ENCODE data around the gene ZBTB46.

The ZBTB46 gene

GRCh38 chr20:63750807-63751470 is 80.1 kb downstream of the ZBTB46 start:
- no peaks in the 10 kb centered on the region for H3K36me3 ChIP-seq (ENCODE audit: insufficient read depth, low read length)
- H3K27ac ChIP-seq (ENCODE audit: low read depth, low read length), result no peak overlapping the region
- H3K27me3 ChIP-seq (ENCODE audit: control insufficient read depth in 1 of 2, insufficient read depth in 2 of 2, low read length in 2 of 2), result no peaks in the 10 kb centered on the region
- H3K9ac ChIP-seq (ENCODE audit: low read length), result no peak overlapping the region
- no peaks in the 10 kb centered on the region for H3K4me1 ChIP-seq (ENCODE audit: insufficient read depth, low read length)
- no peaks in the 10 kb centered on the region for H3K9me3 ChIP-seq (ENCODE audit: low read length)
- no peak overlapping the region for H3K4me3 ChIP-seq (ENCODE audit: low read depth in 1 of 2, low read length in 2 of 2)

- H3K27ac ChIP-seq (ENCODE audit: low read depth, low read length), result no peak overlapping the region
- H3K36me3 ChIP-seq (ENCODE audit: insufficient read depth, low read length), result no peaks in the 10 kb centered on the region
- no peaks in the 10 kb centered on the region for H3K27me3 ChIP-seq (ENCODE audit: control insufficient read depth in 1 of 2, insufficient read depth in 2 of 2, low read length in 2 of 2)
- no peaks in the 10 kb centered on the region for H3K4me1 ChIP-seq (ENCODE audit: insufficient read depth, low read length)
- H3K9ac ChIP-seq (ENCODE audit: low read length), result no peak overlapping the region
- H3K4me3 ChIP-seq (ENCODE audit: low read depth in 1 of 2, low read length in 2 of 2), result no peak overlapping the region
- no peaks in the 10 kb centered on the region for H3K9me3 ChIP-seq (ENCODE audit: low read length)
These were observed 81.2 kb downstream of the ZBTB46 start for GRCh38 chr20:63749597-63750508.

- no peaks in the 10 kb centered on the region for H3K27me3 ChIP-seq (ENCODE audit: control insufficient read depth in 1 of 2, insufficient read depth in 2 of 2, low read length in 2 of 2)
These were observed 82.2 kb downstream of the ZBTB46 start for GRCh38 chr20:63748934-63749270.

GRCh38 chr20:63748070-63748933 is 82.8 kb downstream of the ZBTB46 start:
- no peaks in the 10 kb centered on the region for H3K27me3 ChIP-seq (ENCODE audit: control insufficient read depth in 1 of 2, insufficient read depth in 2 of 2, low read length in 2 of 2)
- H3K9ac ChIP-seq (ENCODE audit: low read length), result no peak overlapping the region
- no peaks in the 10 kb centered on the region for H3K4me1 ChIP-seq (ENCODE audit: insufficient read depth, low read length)
- H3K9me3 ChIP-seq (ENCODE audit: low read length), result no peaks in the 10 kb centered on the region
- no peak overlapping the region for H3K4me3 ChIP-seq (ENCODE audit: low read depth in 1 of 2, low read length in 2 of 2)
- no peaks in the 10 kb centered on the region for H3K36me3 ChIP-seq (ENCODE audit: insufficient read depth, low read length)
- H3K27ac ChIP-seq (ENCODE audit: low read depth, low read length), result no peak overlapping the region

More at GRCh38 chr20:63748934-63749270, 82.2 kb downstream of the ZBTB46 start:
- no peaks in the 10 kb centered on the region for H3K4me1 ChIP-seq (ENCODE audit: insufficient read depth, low read length)
- no peaks in the 10 kb centered on the region for H3K36me3 ChIP-seq (ENCODE audit: insufficient read depth, low read length)
- no peaks in the 10 kb centered on the region for H3K9me3 ChIP-seq (ENCODE audit: low read length)
- H3K4me3 ChIP-seq (ENCODE audit: low read depth in 1 of 2, low read length in 2 of 2), result no peak overlapping the region
- no peak overlapping the region for H3K27ac ChIP-seq (ENCODE audit: low read depth, low read length)
- no peak overlapping the region for H3K9ac ChIP-seq (ENCODE audit: low read length)

- Histone ChIP-seq H3K4me1 (ENCODE audit: insufficient read depth, low read length) (no peaks in the 10 kb centered on the region), H3K27ac (ENCODE audit: low read depth, low read length) (no peak overlapping the region), H3K27me3 (ENCODE audit: control insufficient read depth in 1 of 2, insufficient read depth in 2 of 2, low read length in 2 of 2) (no peaks in the 10 kb centered on the region), H3K9me3 (ENCODE audit: low read length) (no peaks in the 10 kb centered on the region), H3K9ac (ENCODE audit: low read length) (no peak overlapping the region), H3K36me3 (ENCODE audit: insufficient read depth, low read length) (no peaks in the 10 kb centered on the region), H3K4me3 (ENCODE audit: low read depth in 1 of 2, low read length in 2 of 2) (no peak overlapping the region)
These were observed 83.4 kb downstream of the ZBTB46 start for GRCh38 chr20:63747622-63748069.

- Histone ChIP-seq H3K4me3 (ENCODE audit: low read depth in 1 of 2, low read length in 2 of 2) (no peak overlapping the region), H3K9me3 (ENCODE audit: low read length) (no peaks in the 10 kb centered on the region), H3K9ac (ENCODE audit: low read length) (no peak overlapping the region), H3K27me3 (ENCODE audit: control insufficient read depth in 1 of 2, insufficient read depth in 2 of 2, low read length in 2 of 2) (no peaks in the 10 kb centered on the region), H3K27ac (ENCODE audit: low read depth, low read length) (no peak overlapping the region), H3K36me3 (ENCODE audit: insufficient read depth, low read length) (no peaks in the 10 kb centered on the region), H3K4me1 (ENCODE audit: insufficient read depth, low read length) (peaks cover under 1% of the 10 kb centered on the region)
These were observed 84.2 kb downstream of the ZBTB46 start for GRCh38 chr20:63746751-63747315.

- Histone ChIP-seq H3K4me1 (ENCODE audit: insufficient read depth, low read length) (peaks cover 7% of the 10 kb centered on the region), H3K4me3 (ENCODE audit: low read depth in 1 of 2, low read length in 2 of 2) (no peak overlapping the region), H3K36me3 (ENCODE audit: insufficient read depth, low read length) (no peaks in the 10 kb centered on the region), H3K27me3 (ENCODE audit: control insufficient read depth in 1 of 2, insufficient read depth in 2 of 2, low read length in 2 of 2) (no peaks in the 10 kb centered on the region), H3K27ac (ENCODE audit: low read depth, low read length) (no peak overlapping the region), H3K9me3 (ENCODE audit: low read length) (no peaks in the 10 kb centered on the region), H3K9ac (ENCODE audit: low read length) (no peak overlapping the region)
These were observed 84.9 kb downstream of the ZBTB46 start for GRCh38 chr20:63745961-63746731.

GRCh38 chr20:63745424-63745805 is 85.6 kb downstream of the ZBTB46 start:
- peaks cover 11% of the 10 kb centered on the region for H3K4me1 ChIP-seq (ENCODE audit: insufficient read depth, low read length)
- no peaks in the 10 kb centered on the region for H3K27me3 ChIP-seq (ENCODE audit: control insufficient read depth in 1 of 2, insufficient read depth in 2 of 2, low read length in 2 of 2)
- no peak overlapping the region for H3K4me3 ChIP-seq (ENCODE audit: low read depth in 1 of 2, low read length in 2 of 2)
- H3K9me3 ChIP-seq (ENCODE audit: low read length), result no peaks in the 10 kb centered on the region
- no peak overlapping the region for H3K27ac ChIP-seq (ENCODE audit: low read depth, low read length)
- H3K36me3 ChIP-seq (ENCODE audit: insufficient read depth, low read length), result no peaks in the 10 kb centered on the region
- no peak overlapping the region for H3K9ac ChIP-seq (ENCODE audit: low read length)

- Histone ChIP-seq H3K9me3 (ENCODE audit: low read length) (no peaks in the 10 kb centered on the region), H3K4me1 (ENCODE audit: insufficient read depth, low read length) (peaks cover 11% of the 10 kb centered on the region), H3K9ac (ENCODE audit: low read length) (no peak overlapping the region), H3K4me3 (ENCODE audit: low read depth in 1 of 2, low read length in 2 of 2) (no peak overlapping the region), H3K27ac (ENCODE audit: low read depth, low read length) (no peak overlapping the region), H3K36me3 (ENCODE audit: insufficient read depth, low read length) (no peaks in the 10 kb centered on the region), H3K27me3 (ENCODE audit: control insufficient read depth in 1 of 2, insufficient read depth in 2 of 2, low read length in 2 of 2) (no peaks in the 10 kb centered on the region)
These were observed 86.3 kb downstream of the ZBTB46 start for GRCh38 chr20:63744574-63745423.

- Histone ChIP-seq H3K36me3 (ENCODE audit: insufficient read depth, low read length) (no peaks in the 10 kb centered on the region), H3K4me1 (ENCODE audit: insufficient read depth, low read length) (peaks cover 11% of the 10 kb centered on the region), H3K27ac (ENCODE audit: low read depth, low read length) (no peak overlapping the region), H3K27me3 (ENCODE audit: control insufficient read depth in 1 of 2, insufficient read depth in 2 of 2, low read length in 2 of 2) (no peaks in the 10 kb centered on the region), H3K9ac (ENCODE audit: low read length) (no peak overlapping the region), H3K9me3 (ENCODE audit: low read length) (no peaks in the 10 kb centered on the region), H3K4me3 (ENCODE audit: low read depth in 1 of 2, low read length in 2 of 2) (no peak overlapping the region)
These were observed 86.9 kb downstream of the ZBTB46 start for GRCh38 chr20:63744158-63744557.
